Hematopoietic multipotent progenitor cell (in vitro differentiated cells): Measurements from ENCODE around the gene VPS26A. TPM values are rescaled to one million over a fixed set of nuclear protein-coding genes. Genes with fewer than 3 reads are reported as not detected.

ENCODE experiments used
- DNase-seq, 3 donors: peaks; one replicate each; pipeline ENCODE4 v3.0.0-alpha.2; 2011 to 2015; ENCODE audit warnings: low read depth in 2 of 3, low spot score in 2 of 3
- total RNA-seq: library from RNA; depleted of rRNA; stranded (reverse); fragments of >200 nt; gene quantifications from one replicate; pipeline ENCODE4 v1.2.3, GENCODE V29; 2012

The VPS26A gene
- total RNA-seq: 7.0 TPM

GRCh38 chr10:69123747-69124562, at the start of gene VPS26A:
Gene VPS26A, plus strand, starts transcription at chr10:69124178. Its CDS starts 100 bp downstream, at chr10:69124278.
- peak; percentile 97 to 99 (median 98) for DNase-seq

DNA sequence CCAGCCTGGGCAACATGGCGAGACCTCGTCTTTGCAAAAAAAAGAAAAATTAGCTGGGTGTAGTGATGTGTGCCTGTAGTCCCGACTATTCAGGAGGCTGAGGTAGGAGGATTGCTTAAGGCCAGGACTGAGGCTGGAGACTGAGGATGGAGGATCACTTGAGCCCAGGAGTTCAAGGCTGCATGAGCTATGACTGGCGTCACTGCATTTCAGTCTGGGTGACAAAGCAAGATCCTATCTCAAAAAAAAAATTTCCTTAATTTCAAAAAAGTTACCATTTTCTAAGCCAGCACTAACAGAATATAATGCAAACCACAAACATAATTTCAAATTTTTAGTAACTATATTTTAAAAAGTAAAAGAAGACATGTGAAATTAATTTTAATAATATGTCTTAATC, 49.4 kb upstream of the VPS26A start:
- no peak for DNase-seq

DNA sequence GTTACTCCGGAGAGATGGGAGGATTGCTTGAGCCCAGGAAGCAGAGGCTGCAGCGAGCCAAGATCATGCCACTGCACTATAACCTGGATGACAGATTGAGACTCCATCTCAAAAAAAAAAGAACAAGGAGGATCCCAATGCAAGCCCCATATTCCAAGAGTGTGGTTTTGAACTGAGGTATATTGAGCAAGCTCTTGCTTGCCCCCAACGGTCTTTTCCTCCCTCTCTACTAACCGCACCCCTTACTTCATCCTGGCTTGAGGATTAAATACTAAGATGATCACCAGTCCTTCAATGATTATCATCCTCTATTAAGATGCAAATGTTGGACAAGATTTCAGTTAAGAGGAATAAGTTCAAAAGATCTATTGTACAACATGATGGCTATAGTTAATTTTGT, 48.5 kb upstream of the VPS26A start:
- DNase-seq: no peak

- no peak for DNase-seq
Observed at GRCh38 chr10:69078311-69078710, 45.7 kb upstream of the VPS26A start.

- no peak for DNase-seq
Observed at GRCh38 chr10:69080226-69080625, 43.8 kb upstream of the VPS26A start.

DNA sequence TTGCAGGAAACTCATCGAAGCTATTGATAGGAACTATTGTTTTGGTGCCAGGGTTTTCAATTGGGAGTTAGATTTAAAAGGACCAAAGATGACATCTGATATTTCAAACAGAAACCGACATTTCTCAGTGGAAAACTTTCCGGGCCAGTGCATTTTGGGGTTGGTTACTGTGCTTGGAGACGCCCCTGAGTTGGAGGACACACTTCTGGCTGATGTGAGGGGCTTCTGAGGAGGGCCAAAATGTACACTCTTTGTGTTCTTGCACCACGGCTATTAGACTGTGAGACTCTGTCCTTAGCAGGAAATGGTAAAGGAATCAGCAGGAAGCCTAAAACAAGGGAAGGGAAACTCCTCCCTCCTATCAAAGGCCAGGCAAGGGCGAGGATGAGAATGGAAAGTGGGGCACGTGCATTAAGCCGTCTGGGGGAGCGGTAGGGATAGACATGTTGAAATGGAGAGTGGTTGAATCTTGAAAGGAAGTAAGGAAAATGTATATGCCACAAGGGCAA, 37.9 kb upstream of the VPS26A start:
- no peak for DNase-seq

DNA sequence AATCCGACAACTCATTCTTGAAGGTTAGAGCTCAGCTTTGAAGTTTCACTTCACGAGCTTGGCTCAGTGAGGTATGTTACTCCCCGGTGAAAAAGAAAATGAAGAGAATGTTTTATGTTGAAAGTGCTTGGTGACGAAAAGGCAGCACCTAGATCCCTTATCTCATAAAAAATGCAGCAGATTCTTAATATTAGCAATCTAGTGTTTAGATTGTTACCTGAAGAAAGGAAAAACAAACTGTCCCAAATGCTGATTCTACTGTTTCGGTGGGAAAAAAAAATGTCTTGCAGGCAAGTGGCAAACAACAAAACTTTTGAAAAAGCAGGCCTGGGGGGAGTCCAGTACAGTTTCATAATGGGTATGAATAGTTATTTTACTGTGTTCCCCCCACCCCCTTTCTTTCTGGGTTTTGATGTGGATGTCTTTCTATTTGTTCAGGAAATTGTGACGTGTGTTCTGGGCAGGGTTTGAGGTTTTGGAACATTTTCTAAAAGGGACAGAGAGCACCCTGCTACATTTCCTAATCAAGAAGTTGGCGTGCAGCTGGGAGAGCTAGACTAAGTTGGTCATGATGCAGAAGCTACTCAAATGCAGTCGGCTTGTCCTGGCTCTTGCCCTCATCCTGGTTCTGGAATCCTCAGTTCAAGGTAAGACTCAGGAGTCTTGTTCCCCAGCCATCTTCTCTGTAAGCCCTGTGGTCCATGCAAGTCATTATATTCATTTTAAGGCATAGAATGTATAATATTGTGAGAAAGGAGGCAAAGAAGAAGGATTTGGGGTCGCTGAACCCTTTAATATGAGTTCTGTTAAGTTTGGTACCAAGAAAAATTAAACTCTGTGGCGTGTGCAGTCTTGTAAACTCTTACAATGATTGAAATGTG, 36.1 kb upstream of the VPS26A start, which contains the start of gene SRGN:
Gene SRGN, plus strand, starts transcription at position 514 of the 881 bp plus-strand sequence. Its CDS starts 55 bp downstream, at position 569.
- peak; percentile 79 to 97 (median 88) for DNase-seq

DNA sequence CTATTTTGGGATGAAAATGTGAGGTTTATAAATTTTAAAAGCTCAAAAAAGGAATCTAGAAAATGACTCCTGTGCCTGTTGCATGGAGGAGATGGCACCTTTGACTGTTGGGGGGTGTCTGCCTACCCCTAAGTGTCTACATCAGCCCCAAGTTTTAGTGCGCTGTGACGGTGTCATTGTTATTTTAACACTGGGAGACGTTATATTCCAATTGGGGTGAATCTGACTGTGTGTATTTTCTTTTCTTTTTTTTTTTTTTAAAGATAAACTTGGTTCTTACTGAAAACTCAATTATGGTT, 35.6 kb upstream of the VPS26A start:
- DNase-seq: no peak

GRCh38 chr10:69088801-69089501, 35.0 kb upstream of the VPS26A start:
- peak; percentile 44 to 92 (median 84) for DNase-seq

DNA sequence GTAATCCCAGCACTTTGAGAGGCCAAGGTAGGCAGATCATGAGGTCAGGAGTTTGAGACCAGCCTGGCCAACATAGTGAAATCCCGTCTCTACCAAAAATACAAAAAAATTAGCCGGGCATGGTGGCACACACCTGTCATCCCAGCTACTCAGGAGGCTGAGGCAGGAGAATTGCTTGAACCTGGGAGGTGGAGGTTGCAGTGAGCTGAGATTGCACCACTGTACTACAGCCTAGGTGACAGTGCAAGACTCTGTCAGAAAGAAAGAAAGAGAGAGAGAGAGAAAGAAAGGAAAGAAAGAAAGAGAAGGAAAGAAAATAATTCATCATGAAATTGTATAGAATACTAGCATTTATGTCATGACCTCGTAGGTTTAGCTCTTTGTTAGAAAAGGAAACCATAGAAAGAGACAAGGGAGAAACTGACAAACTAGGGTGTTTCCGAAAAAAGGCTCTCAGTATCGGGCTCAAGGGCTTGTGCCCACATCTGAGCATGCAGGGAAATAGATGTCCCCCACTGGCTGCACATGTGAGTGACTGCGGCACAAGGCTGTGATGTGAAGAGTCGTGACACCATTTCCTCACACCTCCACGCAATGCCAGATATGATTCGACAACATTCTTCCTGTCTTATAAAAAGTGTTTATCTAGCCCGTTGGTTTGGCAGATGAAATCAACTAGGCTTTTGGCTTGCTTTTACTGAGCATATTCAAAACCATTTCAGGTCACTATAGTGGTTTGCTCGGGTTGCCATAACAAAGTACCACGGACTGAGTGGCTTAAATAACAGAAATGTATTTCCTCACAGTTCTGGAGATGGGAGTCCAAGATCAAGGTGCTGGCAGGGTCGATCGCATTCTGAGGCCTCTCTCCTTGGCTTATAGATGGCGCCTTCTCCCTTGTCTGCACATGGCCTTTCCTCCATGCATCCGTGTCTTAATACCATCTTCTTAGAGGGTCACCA, 34.1 kb upstream of the VPS26A start:
- peak; percentile 54 to 75 (median 65) for DNase-seq

- DNase-seq: no peak
Observed at GRCh38 chr10:69090685-69091084, 33.3 kb upstream of the VPS26A start.

DNA sequence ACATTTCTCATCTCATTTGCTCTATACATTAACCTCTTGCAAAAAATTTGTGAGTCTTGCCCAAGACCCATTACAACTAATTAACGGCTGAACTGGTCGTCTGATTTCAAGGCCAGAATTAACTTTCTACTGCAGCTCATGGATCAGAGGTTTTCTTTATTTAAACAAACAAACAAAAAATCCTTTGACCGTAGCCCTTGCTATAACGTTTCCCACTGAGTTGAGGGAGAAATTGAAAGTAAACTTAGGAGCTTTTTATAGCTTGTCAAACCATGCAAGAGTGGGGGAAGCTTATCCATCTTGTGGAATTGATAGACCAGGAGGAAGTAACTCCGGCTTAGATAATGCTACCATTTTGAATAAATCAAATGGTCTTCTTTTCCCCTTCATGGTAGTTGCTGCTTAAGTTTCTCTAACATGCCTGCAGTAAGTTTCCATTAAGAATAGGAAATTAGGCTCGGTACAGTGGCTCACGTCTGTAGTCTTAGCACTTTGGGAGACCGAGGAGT, 32.8 kb upstream of the VPS26A start:
- DNase-seq: peak in 1 of 3 donors; percentile 42

- DNase-seq: peak; percentile 62 to 91 (median 85)
Observed at GRCh38 chr10:69092959-69093850, 30.8 kb upstream of the VPS26A start.

DNA sequence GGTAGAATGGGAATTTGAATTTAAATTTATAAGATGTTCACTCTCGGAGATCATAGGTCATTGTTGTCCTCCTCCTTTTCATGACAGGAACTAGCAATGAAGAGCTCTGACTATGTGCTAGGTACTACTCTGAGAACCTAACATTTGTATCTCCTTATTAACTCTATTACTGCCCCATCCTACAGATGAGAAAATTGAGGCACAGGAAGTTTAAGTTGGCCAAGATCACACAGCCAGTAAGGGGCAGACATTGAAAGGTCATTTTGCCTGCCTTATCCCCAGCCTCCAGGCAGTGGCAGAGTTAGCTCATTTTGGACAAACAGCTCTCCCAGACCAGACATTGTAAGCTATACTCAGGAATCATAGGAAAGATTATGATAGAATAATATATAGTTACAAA, 30.0 kb upstream of the VPS26A start:
- DNase-seq: no peak

- DNase-seq: no peak
Observed at GRCh38 chr10:69096045-69096444, 27.9 kb upstream of the VPS26A start.

GRCh38 chr10:69097729-69098128, 26.2 kb upstream of the VPS26A start:
- DNase-seq: no peak

DNA sequence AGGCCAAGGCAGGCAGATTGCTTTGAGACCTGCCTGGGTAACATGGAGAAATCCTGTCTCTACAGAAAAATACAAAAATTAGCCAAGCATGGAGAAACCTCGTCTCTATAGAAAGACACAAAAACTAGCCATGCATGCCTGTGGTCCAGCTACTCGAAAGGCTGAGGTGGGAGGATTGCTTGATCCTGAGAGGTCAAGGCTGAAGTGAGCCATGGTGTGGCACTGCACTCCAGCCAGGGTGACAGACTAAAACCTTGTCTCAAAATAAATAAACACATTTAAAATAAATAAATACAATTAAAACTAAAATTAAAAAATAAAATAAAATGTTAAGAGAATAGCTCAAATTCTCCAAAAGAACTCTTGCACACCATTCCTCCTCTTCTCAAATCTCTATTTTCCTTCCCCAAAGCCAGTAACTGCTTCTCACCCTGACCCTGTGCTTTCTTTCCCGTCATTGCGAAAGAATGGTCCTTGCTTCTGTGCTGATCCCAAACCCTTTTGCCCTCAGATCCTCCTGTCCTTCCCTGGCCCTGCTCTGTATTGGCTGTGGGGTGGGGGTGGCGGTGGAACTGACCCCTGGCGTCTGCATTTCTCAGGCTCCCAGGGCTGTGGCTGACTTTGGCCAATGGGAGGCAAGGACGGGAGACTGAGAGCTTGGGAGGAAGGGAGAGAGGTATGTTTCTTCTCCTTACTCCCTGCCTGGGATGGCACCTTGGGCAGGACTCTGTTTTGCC, 23.7 kb upstream of the VPS26A start:
- no peak for DNase-seq
